ENCODE measurements around the gene OR10H4.
"Not testable (repeated sequence)": the region's sequence is repeated elsewhere in the genome, so short reads cannot be mapped to it uniquely, and the experiment has no call there.

OR10H4 gene, protein sequence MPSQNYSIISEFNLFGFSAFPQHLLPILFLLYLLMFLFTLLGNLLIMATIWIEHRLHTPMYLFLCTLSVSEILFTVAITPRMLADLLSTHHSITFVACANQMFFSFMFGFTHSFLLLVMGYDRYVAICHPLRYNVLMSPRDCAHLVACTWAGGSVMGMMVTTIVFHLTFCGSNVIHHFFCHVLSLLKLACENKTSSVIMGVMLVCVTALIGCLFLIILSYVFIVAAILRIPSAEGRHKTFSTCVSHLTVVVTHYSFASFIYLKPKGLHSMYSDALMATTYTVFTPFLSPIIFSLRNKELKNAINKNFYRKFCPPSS

DNA sequence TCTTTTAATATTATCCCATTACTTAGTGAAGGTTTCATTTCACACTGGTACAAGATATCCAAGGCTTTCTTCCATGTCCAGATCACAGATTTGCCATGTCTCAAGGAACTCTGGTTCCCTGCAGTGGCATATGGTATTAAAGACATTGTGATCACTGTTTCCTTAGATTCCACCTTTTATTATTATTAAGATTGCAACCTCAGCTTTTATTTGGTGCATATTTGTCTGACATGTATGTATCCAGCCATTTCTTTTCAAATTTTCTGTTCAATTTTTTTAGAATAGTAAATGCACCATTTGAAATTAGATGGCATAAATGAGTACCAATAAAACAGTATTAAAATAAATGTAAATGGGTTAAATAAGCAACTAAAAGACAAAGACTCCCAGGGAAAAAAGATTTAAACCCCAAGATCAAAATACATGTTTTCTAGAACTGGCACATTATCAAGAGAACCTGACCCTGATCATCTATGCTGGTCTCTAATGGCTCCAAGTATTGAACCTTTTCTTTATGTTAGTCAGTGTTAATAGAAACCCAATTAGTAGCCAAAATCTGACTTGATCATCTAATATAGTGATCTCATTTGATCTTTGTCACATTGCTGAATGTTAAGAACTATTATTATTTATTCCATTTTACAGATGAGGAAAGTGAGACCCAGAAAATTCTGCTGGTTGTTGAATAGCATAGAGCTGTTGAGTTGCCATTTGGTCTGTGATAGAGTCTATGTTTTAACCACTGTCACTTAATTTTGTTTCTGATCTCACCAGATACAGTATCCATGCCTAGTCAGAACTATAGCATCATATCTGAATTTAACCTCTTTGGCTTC is at the start of gene OR10H4:
Gene OR10H4 (plus strand): TSS at position 786 of the 836 bp plus-strand sequence. CDS start 0 bp downstream, at position 786.
- no peak for DNase-seq

DNA sequence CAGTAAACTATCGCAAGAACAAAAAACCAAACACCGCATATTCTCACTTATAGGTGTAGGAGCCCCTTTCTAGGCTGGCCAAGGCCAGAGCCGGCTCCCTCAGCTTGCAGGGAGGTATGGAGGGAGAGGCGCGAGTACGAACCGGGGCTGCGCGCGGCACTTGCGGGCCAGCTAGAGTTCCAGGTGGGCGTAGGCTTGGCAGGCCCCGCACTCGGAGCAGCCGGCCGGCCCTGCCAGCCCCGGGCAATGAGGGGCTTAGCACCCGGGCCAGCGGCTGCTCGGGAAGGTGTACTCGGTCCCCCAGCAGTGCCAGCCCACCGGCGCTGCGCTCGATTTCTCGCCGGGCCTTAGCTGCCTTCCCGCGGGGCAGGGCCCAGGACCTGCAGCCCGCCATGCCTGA is 49.2 kb upstream of the OR10H4 start:
- DNase-seq = not testable (repeated sequence)

DNA sequence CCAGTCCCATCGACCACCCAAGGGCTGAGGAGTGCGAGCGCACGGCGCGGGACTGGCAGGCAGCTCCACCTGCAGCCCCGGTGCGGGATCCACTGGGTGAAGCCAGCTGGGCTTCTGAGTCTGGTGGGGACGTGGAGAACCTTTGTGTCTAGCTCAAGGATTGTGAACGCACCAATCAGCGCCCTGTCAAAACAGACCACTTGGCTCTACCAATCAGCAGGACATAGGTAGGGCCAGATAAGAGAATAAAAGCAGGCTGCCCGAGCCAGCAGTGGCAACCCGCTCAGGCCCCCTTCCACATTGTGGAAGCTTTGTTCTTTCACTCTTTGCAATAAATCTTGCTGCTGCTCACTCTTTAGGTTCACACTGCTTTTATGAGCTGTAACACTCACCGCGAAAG is 48.8 kb upstream of the OR10H4 start:
- DNase-seq = not testable (repeated sequence)

DNA sequence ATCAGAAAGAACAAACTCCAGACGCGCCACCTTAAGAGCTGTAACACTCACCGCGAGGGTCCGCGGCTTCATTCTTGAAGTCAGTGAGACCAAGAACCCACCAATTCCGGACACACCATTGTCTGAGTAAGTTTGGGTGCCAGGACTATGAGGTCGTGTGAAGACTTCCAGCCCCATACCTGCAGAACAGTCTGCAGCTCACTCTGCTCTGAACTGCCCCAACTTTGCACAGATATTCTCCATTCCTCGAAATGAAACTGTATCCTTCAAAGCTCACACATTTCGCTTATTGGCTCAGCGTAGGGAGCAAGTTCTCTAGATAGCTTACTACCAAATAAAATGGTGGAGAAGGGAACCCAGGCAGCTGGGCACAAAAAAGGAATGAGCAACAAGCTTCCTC is 48.3 kb upstream of the OR10H4 start:
- no peak for DNase-seq

DNA sequence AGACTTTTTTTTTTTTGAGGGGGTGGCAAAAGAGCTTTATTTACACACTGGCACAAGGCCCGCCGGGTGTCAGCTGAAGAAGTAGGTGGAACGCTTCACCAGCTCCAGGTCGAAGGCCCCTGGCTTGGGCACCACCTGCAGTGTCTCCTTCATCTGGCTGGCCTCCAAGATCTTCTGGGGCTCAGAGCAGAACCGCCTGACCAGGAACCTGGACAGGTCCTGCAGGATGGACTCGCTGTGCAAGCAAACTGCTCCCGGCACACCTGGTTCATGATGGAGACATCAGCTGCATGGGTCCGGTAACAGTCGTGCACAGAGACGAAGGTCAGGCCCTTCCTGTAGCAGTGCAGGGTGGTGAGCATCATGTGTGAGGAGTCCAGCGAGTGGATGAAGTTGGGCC is 46.6 kb upstream of the OR10H4 start:
- DNase-seq = no peak

DNA sequence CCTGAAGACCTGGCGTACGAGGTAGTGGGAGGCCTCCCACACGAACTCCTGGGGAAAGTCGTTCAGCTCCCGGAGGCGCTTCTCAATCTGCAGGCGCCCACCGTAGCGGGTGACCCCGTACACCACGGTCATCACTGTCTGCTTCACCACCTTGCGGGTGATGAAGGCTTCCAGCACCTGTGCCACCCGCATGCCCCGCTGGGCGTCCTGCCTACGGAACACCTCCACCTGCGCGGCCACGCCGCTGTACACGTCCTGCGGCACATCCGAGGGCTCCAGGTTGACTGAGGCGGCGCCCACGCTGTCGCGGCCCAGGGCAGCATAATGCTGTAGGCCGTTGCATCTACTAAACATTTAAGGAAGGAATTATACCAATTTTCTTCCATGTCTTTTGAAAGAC is 45.9 kb upstream of the OR10H4 start:
- not testable (repeated sequence) for DNase-seq

DNA sequence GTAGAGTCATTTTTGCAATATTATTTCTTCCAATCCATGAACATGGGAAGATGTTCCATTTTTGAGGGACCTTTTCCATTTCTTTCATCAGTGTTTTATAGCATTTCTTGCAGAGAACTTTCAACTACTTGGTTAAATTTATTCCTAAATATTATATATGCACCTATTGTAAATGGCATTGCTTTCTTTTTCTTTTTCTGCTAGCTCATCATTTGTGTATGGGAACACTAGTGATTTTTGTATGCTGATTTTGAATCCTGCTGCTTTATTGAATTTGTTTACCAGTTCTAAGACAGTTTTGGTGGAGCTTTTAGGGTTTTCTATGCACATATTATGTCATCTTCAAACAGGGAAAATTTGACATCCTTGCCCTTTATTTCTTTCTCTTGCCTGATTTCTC is 43.8 kb upstream of the OR10H4 start:
- DNase-seq = no peak

DNA sequence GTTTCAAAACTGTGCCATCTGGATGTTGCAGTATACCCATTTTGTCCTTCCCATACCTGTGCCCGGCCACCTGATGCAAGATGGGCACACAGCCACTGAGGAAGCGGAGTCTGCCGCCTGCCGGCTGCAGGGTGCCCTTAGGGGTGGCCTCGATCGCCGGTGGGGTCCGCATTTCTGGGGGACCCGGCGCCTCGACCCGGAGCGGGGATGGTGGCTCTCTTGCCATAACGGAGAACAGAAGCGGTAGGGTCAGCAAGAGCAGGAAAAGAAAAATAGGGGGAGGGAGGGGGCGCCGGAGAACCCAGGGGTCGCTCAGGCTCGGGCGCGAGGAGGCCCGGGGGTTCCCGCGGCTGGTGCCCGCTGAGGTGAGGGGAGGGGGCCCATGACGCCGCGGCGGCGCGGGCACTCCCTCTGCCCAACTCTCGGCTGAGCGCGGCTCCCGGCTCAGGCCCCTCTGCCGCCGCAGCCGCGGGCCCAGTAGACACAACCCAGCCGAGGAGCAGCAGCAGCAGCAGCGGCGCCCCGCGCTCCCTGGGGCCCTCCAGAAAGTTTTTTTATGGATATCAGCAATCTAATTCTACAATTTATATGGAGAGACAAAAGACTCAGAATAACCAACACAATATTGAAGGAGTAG is 37.1 kb upstream of the OR10H4 start:
- DNase-seq = no peak

DNA sequence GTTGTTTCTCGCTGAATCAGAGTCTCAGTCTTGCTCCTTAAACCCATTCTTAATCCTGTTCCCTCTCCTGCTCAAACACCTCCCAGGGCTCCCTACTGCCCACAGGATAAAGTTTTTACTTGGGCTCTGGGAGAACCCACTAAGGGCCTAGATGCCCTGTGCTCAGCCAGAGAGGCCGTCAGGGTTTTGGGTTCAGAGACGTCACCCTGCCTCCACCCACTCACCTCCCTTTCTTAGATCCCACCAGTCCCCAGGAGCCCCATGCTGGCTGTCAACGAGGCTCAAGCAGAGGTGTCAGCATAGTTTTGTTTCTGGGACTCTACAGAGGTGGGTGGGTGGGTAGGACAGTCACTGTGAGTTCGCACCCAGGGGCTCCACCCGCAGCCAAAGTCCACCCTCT is 35.4 kb upstream of the OR10H4 start:
- no peak for DNase-seq

DNA sequence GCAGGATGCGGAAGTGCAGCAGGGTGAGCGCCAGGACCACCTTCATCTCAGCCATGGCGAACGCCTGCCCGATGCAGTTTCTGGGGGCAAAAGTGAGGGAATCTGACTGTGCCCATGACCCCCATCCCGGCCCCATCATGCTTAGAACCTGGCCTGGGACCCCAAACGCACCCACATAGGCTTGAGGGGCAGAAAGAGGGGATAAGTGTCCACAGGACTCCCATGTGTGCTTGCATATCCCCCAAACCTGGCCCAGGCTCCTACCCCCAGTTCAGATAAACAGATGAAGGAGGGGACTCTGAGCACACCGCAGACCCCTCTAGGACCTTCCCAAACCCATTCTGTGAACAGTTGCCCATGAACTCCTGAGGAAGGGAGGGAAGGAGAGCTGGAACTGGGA is 35.0 kb upstream of the OR10H4 start:
- no peak for DNase-seq

DNA sequence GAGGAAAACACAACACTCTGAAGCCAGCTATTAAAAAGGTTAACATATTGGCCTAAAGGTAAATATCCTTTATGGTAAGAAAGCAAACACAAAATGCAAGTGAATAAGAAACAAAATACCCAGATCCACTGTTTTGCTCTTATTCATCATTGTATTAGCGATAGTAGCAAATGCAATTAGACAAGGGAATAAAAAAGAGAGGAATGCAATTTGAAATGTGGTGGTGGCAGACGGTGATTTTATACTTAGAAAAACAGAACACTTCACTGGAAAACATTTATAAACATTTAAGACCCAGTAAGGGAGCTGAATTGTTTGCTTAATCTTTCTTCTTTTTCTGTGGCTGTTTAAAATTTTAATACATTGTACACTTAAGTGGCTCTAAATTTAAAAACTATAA is 33.7 kb upstream of the OR10H4 start:
- no peak for DNase-seq

DNA sequence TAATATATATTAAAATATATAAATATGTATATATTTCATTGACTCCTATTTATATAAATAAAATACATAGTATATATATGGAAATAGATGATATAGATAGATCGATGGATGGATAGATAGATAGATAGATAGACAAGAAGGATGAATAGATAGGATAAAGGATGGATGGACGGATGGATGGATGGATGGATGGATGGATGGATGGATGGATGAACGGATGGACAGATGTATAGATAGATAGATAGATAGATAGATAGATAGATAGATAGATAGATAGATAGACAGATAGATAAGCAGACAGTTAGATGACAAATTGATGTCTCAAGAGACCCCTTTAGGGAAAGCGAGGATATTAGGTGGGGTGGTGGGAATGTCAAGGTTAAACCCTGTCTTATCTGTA is 29.6 kb upstream of the OR10H4 start:
- DNase-seq = no peak

DNA sequence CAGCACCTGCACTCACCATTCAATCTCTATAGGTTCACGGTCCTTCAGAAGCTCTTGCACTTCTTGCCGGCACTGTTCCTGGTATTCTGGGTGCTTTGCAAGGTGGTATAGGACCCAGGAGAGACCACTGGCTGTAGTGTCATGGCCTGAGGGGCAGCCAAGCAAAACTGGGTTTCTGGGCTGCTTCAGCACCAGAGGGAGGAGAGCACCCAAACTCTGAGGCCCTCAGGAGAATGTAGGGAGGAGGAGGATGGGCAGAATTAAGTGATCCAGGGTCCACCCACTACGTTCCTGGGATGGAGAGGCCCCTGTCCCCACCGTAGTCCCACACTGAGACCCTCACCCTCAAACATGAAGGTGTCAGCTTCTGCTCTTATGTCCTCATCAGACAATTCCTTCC is 26.8 kb upstream of the OR10H4 start:
- no peak for DNase-seq

DNA sequence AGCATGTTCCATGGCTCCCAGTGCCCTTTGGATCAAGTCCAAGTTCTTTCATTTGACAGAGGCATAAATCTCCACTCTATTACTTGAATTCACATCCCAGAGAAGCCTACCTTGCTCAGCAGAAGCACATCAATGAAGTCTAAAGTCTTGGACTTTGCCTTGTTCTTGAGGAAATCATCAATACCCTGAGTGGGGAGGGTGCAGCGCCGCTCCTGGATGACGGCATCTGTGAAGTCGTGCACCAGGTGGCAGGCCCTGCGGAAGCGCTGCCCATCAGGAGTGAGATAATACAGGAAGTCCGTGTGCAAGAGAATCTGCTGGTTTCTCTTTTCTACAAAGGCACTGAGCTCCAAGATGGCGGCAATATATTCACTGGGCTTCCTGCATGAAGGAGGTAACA is 25.1 kb upstream of the OR10H4 start:
- no peak for DNase-seq

DNA sequence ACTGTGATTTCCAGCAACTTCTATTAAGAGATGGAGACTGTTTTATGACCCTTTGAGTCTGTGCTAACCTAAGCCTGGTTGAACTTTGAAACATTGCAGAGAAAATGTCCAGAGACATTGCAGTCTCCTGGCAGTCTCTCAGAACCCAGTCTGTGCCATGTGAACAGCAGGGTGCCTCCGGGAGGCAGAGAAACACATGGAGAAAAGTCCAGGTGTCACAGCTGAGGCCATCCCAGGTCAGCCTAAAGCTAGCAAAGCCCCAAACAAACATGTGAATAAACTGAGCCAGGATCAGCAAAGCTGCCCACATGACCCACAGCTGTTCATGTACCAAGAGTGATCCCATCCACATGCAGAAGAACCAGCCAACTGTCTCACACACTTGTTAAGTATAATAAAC is 22.3 kb upstream of the OR10H4 start:
- DNase-seq = no peak

DNA sequence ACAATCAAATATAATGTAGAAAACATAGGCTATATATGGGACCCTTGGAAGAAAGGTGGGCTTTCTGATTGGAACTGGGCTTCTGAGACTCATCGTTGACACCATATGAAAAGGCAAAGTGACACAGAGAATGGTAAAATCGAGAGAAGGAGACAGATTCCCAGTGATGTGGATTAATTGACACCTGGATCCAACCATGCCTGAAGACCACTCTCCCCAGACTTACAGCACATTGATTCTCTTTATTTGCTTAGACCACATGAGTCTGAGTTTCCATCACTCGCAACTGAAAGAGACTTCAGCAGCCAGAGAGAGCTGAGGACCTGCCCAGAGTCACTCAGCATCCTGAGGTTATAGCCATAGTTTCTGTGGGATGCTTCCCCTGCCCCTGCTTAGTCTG is 20.5 kb upstream of the OR10H4 start:
- DNase-seq = no peak

DNA sequence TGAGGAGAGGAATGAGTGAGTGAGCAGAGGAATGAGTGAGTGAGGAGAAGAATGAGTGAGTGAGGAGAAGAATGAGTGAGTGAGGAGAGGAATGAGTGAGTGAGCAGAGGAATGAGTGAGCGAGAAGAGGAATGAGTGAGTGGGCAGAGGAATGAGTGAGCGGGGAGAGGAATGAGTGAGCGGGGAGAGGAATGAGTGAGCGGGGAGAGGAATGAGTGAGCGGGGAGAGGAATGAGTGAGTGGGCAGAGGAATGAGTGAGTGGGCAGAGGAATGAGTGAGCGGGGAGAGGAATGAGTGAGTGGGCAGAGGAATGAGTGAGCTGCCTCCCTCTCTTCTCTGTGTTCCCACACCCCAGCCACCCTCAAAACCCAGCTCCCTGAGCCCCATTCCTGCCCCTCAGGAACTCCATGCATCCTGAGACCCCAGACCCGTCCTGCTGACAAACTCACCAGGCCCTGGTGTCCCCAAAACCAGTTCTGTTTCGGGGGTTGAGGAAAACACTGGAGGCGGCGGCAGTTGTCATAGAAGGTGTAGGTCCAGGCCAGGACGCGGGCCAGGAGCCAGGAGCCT is 15.0 kb upstream of the OR10H4 start:
- not testable (repeated sequence) for DNase-seq

DNA sequence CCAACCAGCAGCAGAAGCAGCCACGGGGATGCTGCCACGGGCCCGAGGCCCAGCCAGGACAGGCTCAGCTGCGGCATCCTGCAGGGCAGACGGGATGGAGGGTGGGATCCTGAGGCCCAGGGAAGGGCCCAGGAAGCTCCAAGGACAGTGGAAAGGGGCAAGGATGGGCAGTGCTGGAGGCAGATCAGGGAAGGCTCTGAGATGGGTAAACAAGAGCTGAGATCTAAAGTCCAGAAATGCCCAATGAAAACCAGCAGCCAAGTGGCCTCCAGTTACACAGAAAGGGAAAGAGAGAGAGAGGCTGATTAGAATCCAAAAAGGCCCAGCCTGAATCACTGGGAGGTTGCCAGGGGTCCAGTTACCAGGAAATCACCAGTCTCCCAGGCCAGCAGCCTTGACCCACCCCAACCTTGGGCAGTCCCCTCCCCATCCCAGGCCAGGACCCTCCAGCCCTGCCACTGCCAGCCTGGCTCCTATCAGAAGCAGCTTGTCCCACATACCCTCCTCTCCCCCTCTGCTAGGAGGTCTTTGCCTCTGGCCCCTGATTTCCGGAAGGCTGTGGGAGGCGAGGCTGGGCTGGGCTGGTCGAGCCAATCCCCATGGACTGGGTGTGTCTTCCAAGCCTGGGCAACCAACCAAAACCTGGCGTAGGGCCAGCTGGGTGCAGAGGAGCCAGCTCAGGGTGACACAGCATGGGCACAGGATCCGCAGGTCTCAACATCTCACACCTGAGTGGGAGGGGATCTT is 14.3 kb upstream of the OR10H4 start, which contains the start of gene CYP4F11:
Gene CYP4F11 (minus strand): TSS at position 198 of the 747 bp plus-strand sequence. CDS start 121 bp downstream, at position 77.
- DNase-seq = no peak

DNA sequence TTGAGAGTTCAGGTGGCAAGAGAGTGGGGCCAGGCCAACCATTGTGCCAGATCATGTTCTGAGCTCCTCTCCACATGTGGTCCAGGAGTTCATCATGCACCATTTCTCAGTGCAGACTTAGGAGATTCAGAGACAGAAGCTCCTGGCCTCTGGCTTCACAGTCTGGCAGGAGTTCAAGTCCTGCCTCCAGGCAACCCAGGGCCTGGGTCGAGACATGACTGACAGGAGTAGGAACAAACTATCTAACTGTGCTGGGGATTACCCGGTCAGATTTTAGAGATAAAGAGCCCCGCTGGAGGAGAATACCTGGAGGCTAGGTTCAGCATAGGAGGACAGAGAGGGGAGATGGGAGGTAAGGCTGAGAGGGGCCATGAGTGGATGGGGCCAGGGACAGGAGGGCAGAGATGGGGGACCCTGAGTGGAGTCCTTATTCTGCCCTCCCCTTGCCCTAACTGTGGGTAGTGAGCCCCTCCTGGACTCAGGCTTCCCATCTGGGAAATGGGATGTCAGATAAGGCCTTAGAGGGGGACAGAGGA is 13.6 kb upstream of the OR10H4 start:
- no peak for DNase-seq

DNA sequence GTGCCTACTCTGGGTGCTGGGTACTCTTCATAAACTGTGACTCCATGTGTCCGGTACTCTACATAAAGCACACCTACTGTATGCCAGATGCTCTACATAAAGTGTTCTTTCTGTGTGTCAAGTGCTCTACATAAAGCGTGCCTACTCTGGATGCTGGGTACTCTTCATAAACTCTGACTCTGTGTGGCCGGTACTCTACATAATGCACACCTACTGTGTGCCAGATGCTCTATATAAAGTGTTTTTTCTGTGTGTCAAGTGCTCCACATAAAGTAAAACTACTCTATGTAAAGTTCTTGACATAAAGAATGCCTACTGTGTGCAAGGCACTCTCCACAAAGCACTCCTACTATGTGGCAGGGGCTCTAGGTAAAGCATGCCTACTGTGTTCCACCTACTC is 12.6 kb upstream of the OR10H4 start:
- no peak for DNase-seq

DNA sequence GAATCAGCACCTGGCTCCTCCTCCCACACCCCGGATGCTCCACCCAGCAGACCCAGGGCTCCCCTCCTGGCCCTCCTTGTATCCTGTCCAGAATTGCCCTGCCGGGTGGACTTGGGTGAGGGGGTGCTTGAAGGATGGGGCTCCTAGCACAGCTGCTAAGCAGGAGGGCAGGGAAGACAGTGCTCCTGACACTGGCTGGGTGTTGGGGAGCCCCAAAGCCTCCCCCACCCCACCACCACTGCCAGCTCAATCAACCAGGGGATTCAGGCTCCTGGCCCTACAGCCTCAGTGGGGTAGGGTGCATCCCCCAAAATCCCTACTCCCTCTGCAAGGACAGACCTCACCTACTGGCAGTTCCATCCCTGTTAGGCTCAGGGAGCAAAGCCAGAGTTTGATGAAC is 11.9 kb upstream of the OR10H4 start:
- DNase-seq = no peak

DNA sequence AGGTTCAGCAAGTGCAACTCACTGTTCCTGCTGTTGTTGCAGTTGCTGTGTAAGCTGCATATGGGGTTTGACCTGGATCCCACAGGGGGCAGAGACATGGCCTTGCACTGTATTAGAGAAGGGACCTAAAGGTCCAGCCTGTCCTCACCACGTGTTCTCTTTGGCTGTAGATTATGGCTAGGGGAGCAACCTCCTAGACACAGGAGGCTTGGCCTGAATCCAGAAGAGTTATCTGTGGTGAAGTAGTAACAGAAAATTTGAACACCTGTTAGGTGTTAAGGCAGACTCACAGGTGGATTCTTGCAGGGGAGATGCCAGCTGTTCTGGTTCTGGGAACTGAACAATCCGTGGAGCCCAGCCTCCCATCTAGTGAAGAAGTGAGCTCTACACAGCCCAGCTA is 11.0 kb upstream of the OR10H4 start:
- no peak for DNase-seq

Measured in NCI-H1930 (cell line).